H1 (cell line): ENCODE measurements around the gene GPC6. TPM values are rescaled to one million over a fixed set of nuclear protein-coding genes. Genes with fewer than 3 reads are reported as not detected.

ENCODE experiments used
- CTCF ChIA-PET: fragments of 300-600 bp; sonication (Branson Sonifier 250); formaldehyde crosslinking; loops from one replicate; lab custom pipeline; 2021; ENCODE audit not compliant: partially characterized antibody; lab: Charles Lee
- POLR2A ChIA-PET: fragments of 300-600 bp; sonication (Branson Sonifier 250); formaldehyde crosslinking; loops from one replicate; lab custom pipeline; 2021; ENCODE audit warnings: inconsistent platforms; ENCODE audit not compliant: partially characterized antibody; lab: Charles Lee
- DNase-seq, 2 experiments: peaks; one replicate each; pipeline versions ENCODE4 v3.0.0 to v3.0.0-alpha.2; 2010 to 2022; ENCODE audit warnings: low spot score in 2 of 2, low read depth in 1 of 2, mixed read lengths in 1 of 2
- FAIRE-seq: peaks from 2 replicates; lab custom pipeline; 2011; peaks lifted over from hg19 to GRCh38; lab: Jason Lieb, UNC
- H2AFZ ChIP-seq: 2 replicates; pipeline ENCODE4 v1.8.1; 2012; ENCODE audit warnings: low read length, inconsistent platforms
- H2AK5ac ChIP-seq: 2 replicates; pipeline ENCODE4 v1.6.1; 2013; ENCODE audit warnings: low read depth, low read length
- H2BK120ac ChIP-seq: replicated peaks from 2 replicates; pipeline ENCODE3; 2013; ENCODE audit warnings: low read depth, low read length, inconsistent platforms
- H2BK12ac ChIP-seq: 2 replicates; pipeline ENCODE4 v1.6.1; 2013; ENCODE audit warnings: low read depth, low read length
- H2BK15ac ChIP-seq: 2 replicates; pipeline ENCODE4 v1.6.1; 2013; ENCODE audit warnings: low read length
- H2BK20ac ChIP-seq: 2 replicates; pipeline ENCODE4 v1.6.1; 2013; ENCODE audit warnings: low read length
- H2BK5ac ChIP-seq: 2 replicates; pipeline ENCODE4 v1.6.1; 2013; ENCODE audit warnings: low read depth, low read length
- H3K14ac ChIP-seq: 2 replicates; pipeline ENCODE4 v1.6.1; 2013; ENCODE audit warnings: inconsistent platforms; ENCODE audit not compliant: insufficient read length
- H3K18ac ChIP-seq: 2 replicates; pipeline ENCODE4 v1.6.1; 2013; ENCODE audit warnings: low read length; ENCODE audit errors: extremely low read depth
- H3K23ac ChIP-seq: 2 replicates; pipeline ENCODE4 v1.6.1; 2013; ENCODE audit warnings: inconsistent platforms; ENCODE audit not compliant: insufficient read length
- H3K23me2 ChIP-seq: 2 replicates; pipeline ENCODE4 v1.6.1; 2013; ENCODE audit warnings: low read depth, low read length
- H3K27ac ChIP-seq: 2 replicates; pipeline ENCODE4 v1.6.1; 2011; ENCODE audit warnings: low read depth, low read length, inconsistent platforms
- H3K27me3 ChIP-seq, 4 experiments: replicated peaks in 1 of 4; 1 replicate in 1 of 4; 2 replicates in 3 of 4; pipeline versions ENCODE4 v1.6.1 to v1.8.1; 2011 to 2013; ENCODE audit warnings: low read length in 3 of 4, mild to moderate bottlenecking in 3 of 4, inconsistent platforms in 2 of 4, mixed read lengths in 2 of 4, moderate library complexity in 1 of 4; ENCODE audit not compliant: control insufficient read depth in 3 of 4, insufficient read depth in 3 of 4; ENCODE audit errors: extremely low read depth in 1 of 4
- H3K36me3 ChIP-seq, 4 experiments: 2 replicates each; pipeline versions ENCODE4 v1.6.1 to v1.8.1; 2011 to 2013; ENCODE audit warnings: mild to moderate bottlenecking in 4 of 4, low read length in 3 of 4, moderate library complexity in 2 of 4, control low read depth in 1 of 4, inconsistent platforms in 1 of 4; ENCODE audit not compliant: insufficient read depth in 4 of 4, control insufficient read depth in 2 of 4
- H3K4ac ChIP-seq: replicated peaks from 2 replicates; pipeline ENCODE3; 2013; ENCODE audit warnings: low read length, low read depth, mixed read lengths, inconsistent platforms; ENCODE audit not compliant: insufficient read length
- H3K4me1 ChIP-seq, 4 experiments: replicated peaks in 1 of 4; 1 replicate in 1 of 4; 2 replicates in 3 of 4; pipeline versions ENCODE4 v1.6.1 to v1.8.1; 2011 to 2013; ENCODE audit warnings: low read length in 3 of 4, inconsistent platforms in 2 of 4, mixed read lengths in 1 of 4; ENCODE audit not compliant: insufficient read depth in 4 of 4, control insufficient read depth in 3 of 4
- H3K4me2 ChIP-seq, 2 experiments: 2 replicates each; pipeline versions ENCODE4 v1.6.1 to v1.8.1; 2011 to 2013; ENCODE audit warnings: low read depth in 2 of 2, low read length in 2 of 2, control low read depth in 1 of 2, inconsistent platforms in 1 of 2, mild to moderate bottlenecking in 1 of 2; ENCODE audit not compliant: insufficient read depth in 1 of 2
- H3K4me3 ChIP-seq, 4 experiments: fragments of 200-600, 300-600 bp in 1 of 4; sonication (generic), shearing (Covaris generic), sonication (Bioruptor Twin) in 1 of 4; 2 replicates each; pipeline versions ENCODE4 v1.5.1 to v1.8.1; 2011 to 2016; ENCODE audit warnings: low read length in 4 of 4, low read depth in 3 of 4, control low read depth in 2 of 4, inconsistent platforms in 2 of 4, mild to moderate bottlenecking in 2 of 4, mixed read lengths in 1 of 4, moderate library complexity in 1 of 4; ENCODE audit not compliant: insufficient read depth in 2 of 4; ENCODE audit errors: extremely low read depth in 1 of 4
- H3K56ac ChIP-seq: replicated peaks from 2 replicates; pipeline ENCODE3; 2013; ENCODE audit warnings: low read depth, mild to moderate bottlenecking, mixed read lengths, low read length, inconsistent platforms; ENCODE audit not compliant: insufficient read length
- H3K79me1 ChIP-seq: 2 replicates; pipeline ENCODE4 v1.6.1; 2013; ENCODE audit warnings: low read depth, low read length, control low read depth
- H3K79me2 ChIP-seq, 2 experiments: 2 replicates each; pipeline versions ENCODE4 v1.6.1 to v1.8.1; 2012 to 2013; ENCODE audit warnings: low read length in 2 of 2, mild to moderate bottlenecking in 2 of 2, inconsistent platforms in 1 of 2; ENCODE audit not compliant: insufficient read depth in 2 of 2, control insufficient read depth in 1 of 2
- H3K9ac ChIP-seq, 4 experiments: replicated peaks in 1 of 4; 1 replicate in 1 of 4; 2 replicates in 3 of 4; pipeline versions ENCODE4 v1.6.1 to v1.8.1; 2011 to 2013; ENCODE audit warnings: low read depth in 3 of 4, low read length in 3 of 4, control low read depth in 2 of 4, mild to moderate bottlenecking in 2 of 4, moderate library complexity in 2 of 4, inconsistent platforms in 1 of 4; ENCODE audit errors: extremely low read depth in 1 of 4
- H3K9me3 ChIP-seq, 2 experiments: 2 replicates each; pipeline versions ENCODE4 v1.6.1 to v1.8.1; 2012 to 2013; ENCODE audit warnings: mild to moderate bottlenecking in 2 of 2, moderate library complexity in 2 of 2, control low read depth in 1 of 2, inconsistent platforms in 1 of 2, low read depth in 1 of 2, low read length in 1 of 2, mixed read lengths in 1 of 2; ENCODE audit not compliant: insufficient read depth in 2 of 2
- H4K20me1 ChIP-seq, 2 experiments: replicated peaks in 1 of 2; 2 replicates each; pipeline versions ENCODE3 to v1.8.1; 2011 to 2013; ENCODE audit warnings: inconsistent platforms in 2 of 2, low read length in 2 of 2, mild to moderate bottlenecking in 1 of 2; ENCODE audit not compliant: insufficient read depth in 2 of 2, control insufficient read depth in 1 of 2
- H4K5ac ChIP-seq: 2 replicates; pipeline ENCODE4 v1.6.1; 2013; ENCODE audit warnings: low read length, low read depth, mixed read lengths, inconsistent platforms; ENCODE audit not compliant: insufficient read length
- H4K8ac ChIP-seq: 2 replicates; pipeline ENCODE4 v1.8.0; 2013; ENCODE audit warnings: mild to moderate bottlenecking, moderate library complexity, low read length, inconsistent platforms; ENCODE audit not compliant: insufficient read depth; ENCODE audit errors: extremely low read depth
- H4K91ac ChIP-seq: replicated peaks from 2 replicates; pipeline ENCODE3; 2013; ENCODE audit warnings: low read length, mixed read lengths, inconsistent platforms; ENCODE audit not compliant: insufficient read length
- CBX5 ChIP-seq: fragments of 300-800, 300-1000 bp; sonication (generic); IDR thresholded peaks from 2 replicates; pipeline ENCODE4 v1.7.1; 2016; ENCODE audit warnings: antibody characterized with exemption, low read length, low read depth
- HDAC2 ChIP-seq, 2 experiments: fragments of 300-600 bp in 1 of 2; sonication (generic) in 1 of 2; IDR thresholded peaks; 2 replicates each; pipeline ENCODE4 v1.6.1; 2011 to 2012; ENCODE audit warnings: low read depth in 2 of 2, low read length in 2 of 2, mild to moderate bottlenecking in 2 of 2, moderate library complexity in 2 of 2, borderline replicate concordance in 1 of 2, inconsistent platforms in 1 of 2
- NANOG ChIP-seq: IDR thresholded peaks from 2 replicates; pipeline ENCODE4 v1.6.1; 2011; ENCODE audit warnings: low read length, low read depth, mild to moderate bottlenecking, inconsistent platforms; ENCODE audit not compliant: insufficient read depth, poor library complexity, severe bottlenecking
- NRF1 ChIP-seq: IDR thresholded peaks from 2 replicates; pipeline ENCODE4 v1.6.1; 2011; ENCODE audit warnings: mild to moderate bottlenecking, low read depth, low read length, improper control_type of control experiment
- POU5F1 ChIP-seq: IDR thresholded peaks from 2 replicates; pipeline ENCODE4 v1.6.1; 2011; ENCODE audit warnings: low read depth, mild to moderate bottlenecking, low read length, moderate library complexity
- ZNF274 ChIP-seq: IDR thresholded peaks from 2 replicates; pipeline ENCODE4 v1.7.0; 2012; ENCODE audit warnings: low read length, borderline replicate concordance; ENCODE audit errors: extremely low read depth
- WGBS, 2 experiments: shearing (Covaris generic) in 1 of 2; methylation state at CpG; one replicate each; pipeline versions ENCODE4 v1.1.6 to v1.1.7; 2013 to 2015; ENCODE audit warnings: low lambda C conversion rate in 2 of 2, mixed read lengths in 2 of 2, inconsistent platforms in 1 of 2, low coverage in 1 of 2, missing lambda C conversion rate in 1 of 2; ENCODE audit not compliant: insufficient replicate concordance in 2 of 2, insufficient coverage in 1 of 2, insufficient read length in 1 of 2; ENCODE audit errors: extremely low coverage in 1 of 2, missing lambda C conversion rate in 1 of 2; 5-methylcytosine and 5-hydroxymethylcytosine counted together
- polyA plus RNA-seq, 7 experiments: library from polyadenylated mRNA; depleted of rRNA in 3 of 7; stranded (reverse) in 5 of 7; unstranded in 2 of 7; fragments of >200 nt in 5 of 7; fragments of 200-250 nt in 2 of 7; gene quantifications; 1 replicate in 5 of 7; 2 replicates in 1 of 7; 4 replicates in 1 of 7; pipeline versions ENCODE4 v1.2.1 to v1.2.3, GENCODE V29; 2011 to 2013; ENCODE audit warnings: missing spikeins in 2 of 7, mixed read lengths in 2 of 7
- total RNA-seq: library from RNA; stranded (reverse); fragmentation: NEBNext Ultra II Directional; extraction: Animal tissue kit (Norgen Biotek cat#: 25700); gene quantifications from 2 replicates; pipeline ENCODE4 v1.2.1, GENCODE V29; 2021

The GPC6 gene
- total and polyA plus RNA-seq, 2 of the 8 experiments (the other 6 are each of a cell fraction or from before 2014, with no cell fraction given) = 5.4 to 12.0 TPM

DNA sequence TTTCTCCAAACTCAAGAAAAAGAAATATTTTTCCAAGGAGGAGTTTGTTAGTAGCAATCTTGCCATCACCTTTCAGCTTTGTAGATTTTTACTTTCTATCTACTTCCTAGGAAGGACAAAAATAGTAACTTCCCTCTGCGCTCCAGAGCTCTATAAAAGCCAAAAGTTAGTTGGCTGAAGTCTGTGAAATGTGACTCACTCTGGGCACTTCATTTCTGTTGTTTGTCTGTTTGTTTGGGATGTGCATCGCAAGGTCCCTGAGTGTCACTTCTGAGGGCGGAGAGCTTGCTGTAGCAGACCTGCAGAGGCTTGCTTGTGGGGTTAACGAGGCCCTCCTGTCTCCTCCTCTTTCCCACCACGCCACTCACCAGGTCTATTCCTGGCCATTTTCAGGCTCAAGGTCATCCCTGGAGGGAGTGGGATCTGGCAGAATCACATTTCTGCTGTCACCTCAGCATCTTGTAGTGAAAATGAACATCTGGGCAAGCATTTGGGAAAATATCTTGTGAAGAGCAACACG is 307.6 kb downstream of the GPC6 start:
- H3K14ac ChIP-seq = no peak overlapping the region
- no peak overlapping the region for H3K23ac ChIP-seq
- no peak overlapping the region for H2BK20ac ChIP-seq
- H2BK15ac ChIP-seq = no peak overlapping the region
- H2BK12ac ChIP-seq = no peak overlapping the region
- no peak overlapping the region for H3K18ac ChIP-seq
- H2AK5ac ChIP-seq = no peak overlapping the region
- no peak overlapping the region for H3K4ac ChIP-seq
- H3K23me2 ChIP-seq = no peaks in the 10 kb centered on the region
- H3K79me1 ChIP-seq = no peaks in the 10 kb centered on the region; the same call in 1 of the 2 replicates
- H4K5ac ChIP-seq = no peak overlapping the region
- no peak overlapping the region for H2BK5ac ChIP-seq
- H3K4me2 ChIP-seq = no peak overlapping the region
- ChIA-PET CTCF (no interaction called here), POLR2A (interaction anchor here (0.7 kb wide), 1 partner anchor 11 kb away, joined by 3 read pairs; no protein-coding TSS in a partner anchor)
- no peak overlapping the region for H3K9ac ChIP-seq
- H3K4me1 ChIP-seq = no peaks in the 10 kb centered on the region
- no peak overlapping the region for H3K4me3 ChIP-seq
- H3K36me3 ChIP-seq = no peaks in the 10 kb centered on the region
- whole genome bisulfite sequencing, 2 experiments = 97% methylated on average over 6 of the region's 6 CpGs; no CpG with 5 or more reads in 1 of the 2 experiments
- no peak overlapping the region for H3K56ac ChIP-seq
- no peak overlapping the region for H2AFZ ChIP-seq
- DNase-seq (no peak), FAIRE-seq (no peak)
- H3K27me3 ChIP-seq = no peaks in the 10 kb centered on the region
- TF ChIP-seq ZNF274 (no peak), POU5F1 (no peak), HDAC2 (IDR thresholded peaks at IDR 0.05; ENCODE audit: borderline replicate concordance in 1 of 2, low read depth in 2 of 2, low read length in 2 of 2) (no peak), NRF1 (no peak), CBX5 (no peak), NANOG (no peak)
- H3K27ac ChIP-seq = no peak overlapping the region
- H3K79me2 ChIP-seq = no peaks in the 10 kb centered on the region
- H2BK120ac ChIP-seq = no peak overlapping the region
- H4K8ac ChIP-seq = no peak overlapping the region
- no peaks in the 10 kb centered on the region for H4K20me1 ChIP-seq
- H4K91ac ChIP-seq = no peak overlapping the region
- no peaks in the 10 kb centered on the region for H3K9me3 ChIP-seq
